Endothelial cell of umbilical vein (primary cell): ENCODE results near the gene KCNH2. TPM values are rescaled to one million over a fixed set of nuclear protein-coding genes. Genes with fewer than 3 reads are reported as not detected.

Experiments used
- BruUV-seq: library from RNA; stranded (reverse); fragments of 400-500 nt; replicated peaks from 2 replicates; lab custom pipeline; 2021; lab: Mats Ljungman, UMichigan
- CTCF ChIA-PET: fragments of 300-600, 350-600 bp; sonication (Branson Sonifier 250); formaldehyde crosslinking; loops from one replicate; lab custom pipeline; 2021; ENCODE audit warnings: antibody characterized with exemption, inconsistent platforms; lab: Charles Lee
- POLR2A ChIA-PET: fragments of 300-600, 350-600 bp; sonication (Branson Sonifier 250); formaldehyde crosslinking; loops from one replicate; lab custom pipeline; 2021; ENCODE audit warnings: antibody characterized with exemption, inconsistent platforms; lab: Charles Lee
- DNase-seq: peaks from one replicate; pipeline ENCODE4 v3.0.0-alpha.2; 2011; ENCODE audit warnings: low read depth, low spot score
- FAIRE-seq: peaks from 2 replicates; lab custom pipeline; 2011; peaks lifted over from hg19 to GRCh38; lab: Jason Lieb, UNC
- H2AFZ ChIP-seq: 2 replicates; pipeline ENCODE4 v1.6.0; 2012; ENCODE audit warnings: low read depth, low read length, control low read depth, inconsistent platforms
- H3K27ac ChIP-seq: 2 replicates; pipeline ENCODE4 v1.5.1; 2011; ENCODE audit warnings: low read depth, mild to moderate bottlenecking, control low read depth, low read length, moderate library complexity; ENCODE audit not compliant: insufficient read depth
- H3K27me3 ChIP-seq, 2 experiments: 2 replicates each; pipeline versions ENCODE4 v1.6.0 to v1.6.1; 2011; ENCODE audit warnings: low read length in 2 of 2, mixed read lengths in 1 of 2; ENCODE audit not compliant: control insufficient read depth in 2 of 2, insufficient read depth in 2 of 2
- H3K36me3 ChIP-seq, 2 experiments: 2 replicates in 1 of 2; 3 replicates in 1 of 2; pipeline ENCODE4 v1.5.1; 2011; ENCODE audit warnings: low read length in 2 of 2, mild to moderate bottlenecking in 1 of 2, moderate library complexity in 1 of 2; ENCODE audit not compliant: control insufficient read depth in 2 of 2, insufficient read depth in 2 of 2; ENCODE audit errors: extremely low read depth in 1 of 2
- H3K4me1 ChIP-seq: 3 replicates; pipeline ENCODE4 v1.5.1; 2011; ENCODE audit warnings: mild to moderate bottlenecking, low read length; ENCODE audit not compliant: control insufficient read depth, insufficient read depth; ENCODE audit errors: extremely low read depth
- H3K4me2 ChIP-seq: 2 replicates; pipeline ENCODE4 v1.6.1; 2011; ENCODE audit warnings: low read length, control low read depth, mixed read lengths; ENCODE audit not compliant: insufficient read depth
- H3K4me3 ChIP-seq, 3 experiments: fragments of 200-600 bp in 1 of 3; sonication (generic), shearing (Covaris generic) in 1 of 3; replicated peaks in 1 of 3; 2 replicates each; pipeline ENCODE4 v1.5.1; 2011 to 2016; ENCODE audit warnings: control low read depth in 3 of 3, low read length in 3 of 3, mild to moderate bottlenecking in 2 of 3, inconsistent platforms in 1 of 3, low read depth in 1 of 3, moderate library complexity in 1 of 3; ENCODE audit not compliant: insufficient read depth in 1 of 3
- H3K79me2 ChIP-seq: 2 replicates; pipeline ENCODE4 v1.6.0; 2012; ENCODE audit warnings: low read length, inconsistent platforms; ENCODE audit not compliant: control insufficient read depth, insufficient read depth
- H3K9ac ChIP-seq: replicated peaks from 2 replicates; pipeline ENCODE3; 2011; ENCODE audit warnings: low read length, control low read depth; ENCODE audit not compliant: insufficient read depth; ENCODE audit errors: extremely low read depth
- H3K9me1 ChIP-seq: replicated peaks from 3 replicates; pipeline ENCODE4 v1.6.0; 2011; ENCODE audit warnings: mild to moderate bottlenecking, low read length; ENCODE audit not compliant: control insufficient read depth, insufficient read depth; ENCODE audit errors: extremely low read depth
- H3K9me3 ChIP-seq: replicated peaks from 2 replicates; pipeline ENCODE4 v1.5.1; 2012; ENCODE audit warnings: low read length, inconsistent platforms; ENCODE audit not compliant: control insufficient read depth, insufficient read depth
- H4K20me1 ChIP-seq: replicated peaks from 2 replicates; pipeline ENCODE3; 2011; ENCODE audit warnings: mild to moderate bottlenecking, low read length; ENCODE audit not compliant: control insufficient read depth, insufficient read depth; ENCODE audit errors: extremely low read depth
- CTCF ChIP-seq, 2 donors: IDR thresholded peaks; 1 replicate in 1 of 2; 2 replicates in 1 of 2; pipeline ENCODE4 v1.5.1; 2011; ENCODE audit warnings: low read length in 2 of 2, mild to moderate bottlenecking in 2 of 2, moderate library complexity in 2 of 2, control low read depth in 1 of 2, inconsistent platforms in 1 of 2, low read depth in 1 of 2; ENCODE audit not compliant: insufficient read depth in 1 of 2; ENCODE audit errors: extremely low read depth in 1 of 2
- EZH2 ChIP-seq: IDR thresholded peaks from 2 replicates; pipeline ENCODE4 v1.6.1; 2012; ENCODE audit warnings: borderline replicate concordance, low read depth, mild to moderate bottlenecking, moderate library complexity, low read length, inconsistent platforms; ENCODE audit not compliant: severe bottlenecking
- FOS ChIP-seq: IDR thresholded peaks from 2 replicates; pipeline ENCODE4 v1.6.1; 2011; ENCODE audit warnings: mild to moderate bottlenecking, low read length, moderate library complexity, borderline replicate concordance; ENCODE audit not compliant: insufficient read depth
- GATA2 ChIP-seq: IDR thresholded peaks from 2 replicates; pipeline ENCODE4 v1.7.0; 2011; ENCODE audit warnings: low read depth, mild to moderate bottlenecking, moderate library complexity, mixed read lengths, low read length; ENCODE audit not compliant: insufficient read length, insufficient read depth
- JUN ChIP-seq: IDR thresholded peaks from 2 replicates; pipeline ENCODE4 v1.6.1; 2011; ENCODE audit warnings: borderline replicate concordance, low read depth; ENCODE audit not compliant: insufficient read length, insufficient read depth
- MAX ChIP-seq: IDR thresholded peaks from 2 replicates; pipeline ENCODE4 v1.6.1; 2011; ENCODE audit not compliant: insufficient read depth, insufficient read length
- MYC ChIP-seq: IDR thresholded peaks from one replicate; pipeline ENCODE4 v1.6.1; 2011; ENCODE audit warnings: mild to moderate bottlenecking, low read depth, low read length
- POLR2A ChIP-seq: IDR thresholded peaks from 2 replicates; pipeline ENCODE4 v1.6.1; 2012; ENCODE audit warnings: low read depth, mild to moderate bottlenecking, control low read depth, low read length
- POLR2AphosphoS5 ChIP-seq: IDR thresholded peaks from 2 replicates; pipeline ENCODE4 v1.6.1; 2012; ENCODE audit warnings: low read depth, mild to moderate bottlenecking, control low read depth, low read length, moderate library complexity; ENCODE audit not compliant: insufficient read depth
- dilution Hi-C: fragments of 300-500 bp; cut with MboI; formaldehyde crosslinking; loops from one replicate; pipeline ENCODE4 v1.15.0; 2019; ENCODE audit warnings: low sequenced_read_pairs; ENCODE audit not compliant: extremely low pct_ligation_motif_present
- intact Hi-C: fragments of 100-400 bp; cut with micrococcal nuclease; formaldehyde crosslinking; loops from one replicate; pipeline ENCODE4 v1.10.0; 2022
- polyA plus RNA-seq, 4 experiments: library from polyadenylated mRNA; depleted of rRNA in 3 of 4; stranded (reverse) in 3 of 4; unstranded in 1 of 4; fragments of >200 nt; gene quantifications; 2 replicates each; pipeline versions ENCODE4 v1.2.1 to v1.2.3, GENCODE V29; 2011 to 2012; ENCODE audit warnings: missing spikeins in 1 of 4
- total RNA-seq: library from RNA; stranded (reverse); gene quantifications from 2 replicates; pipeline ENCODE4 v1.2.3, GENCODE V29; 2021

The KCNH2 gene
- total and polyA plus RNA-seq, 2 donors (not counting 3 experiments of a cell fraction or from before 2014, with no cell fraction given): 0.03 to 0.09 TPM

GRCh38 chr7:150937848-150938561, 40.1 kb downstream of the KCNH2 start:
- no peak for FAIRE-seq
- ChIA-PET CTCF (interaction anchor here (1.0 to 1.8 kb wide), 3 partner anchors 9 to 489 kb away, joined by 3 to 4 read pairs (median 3); no protein-coding TSS in a partner anchor), POLR2A (no interaction called here)
- no peak overlapping the region for H3K9ac ChIP-seq
- dilution Hi-C loops (no loop called here), intact Hi-C loops (no loop called here)
- H3K79me2 ChIP-seq: no peaks in the 10 kb centered on the region
- no peaks in the 10 kb centered on the region for H3K36me3 ChIP-seq
- no peak overlapping the region for H3K4me2 ChIP-seq
- H3K27ac ChIP-seq: no peak overlapping the region
- H3K9me1 ChIP-seq: no peaks in the 10 kb centered on the region
- no peak overlapping the region for H2AFZ ChIP-seq
- no peak for TF ChIP-seq JUN
- BruUV-seq: no TSS peak
- no peaks in the 10 kb centered on the region for H4K20me1 ChIP-seq
- no peak for DNase-seq
- peaks cover 2 to 6% of the 10 kb centered on the region in 2 experiments for H3K27me3 ChIP-seq
- H3K4me3 ChIP-seq: no peak overlapping the region
- H3K4me1 ChIP-seq: no peaks in the 10 kb centered on the region
- no peaks in the 10 kb centered on the region for H3K9me3 ChIP-seq

GRCh38 chr7:150936018-150936417, 42.1 kb downstream of the KCNH2 start:
- no TSS peak for BruUV-seq
- intact Hi-C loops: no loop called here
- no peak overlapping the region for H3K4me3 ChIP-seq
- no peak for TF ChIP-seq MYC
- TF ChIP-seq POLR2AphosphoS5: no peak
- no peak for TF ChIP-seq MAX
- TF ChIP-seq CTCF (IDR thresholded peaks at IDR 0.05; ENCODE audit: extremely low read depth in 1 of 2, insufficient read depth in 1 of 2, low read depth in 1 of 2, low read length in 2 of 2): no peak
- no peak for TF ChIP-seq GATA2
- no peak for TF ChIP-seq POLR2A
- no peak for TF ChIP-seq JUN
- TF ChIP-seq EZH2: no peak
- TF ChIP-seq FOS: no peak
- no peaks in the 10 kb centered on the region for H4K20me1 ChIP-seq
- H3K9ac ChIP-seq: no peak overlapping the region
- H3K36me3 ChIP-seq: no peaks in the 10 kb centered on the region
- DNase-seq: no peak
- no peaks in the 10 kb centered on the region for H3K4me1 ChIP-seq
- H3K27me3 ChIP-seq: peaks cover 2 to 6% of the 10 kb centered on the region in 2 experiments
- POLR2A ChIA-PET: no interaction called here
- H3K9me1 ChIP-seq: no peaks in the 10 kb centered on the region
- no peaks in the 10 kb centered on the region for H3K79me2 ChIP-seq
- no peak overlapping the region for H2AFZ ChIP-seq
- H3K27ac ChIP-seq: no peak overlapping the region
- H3K4me2 ChIP-seq: no peak overlapping the region
- dilution Hi-C loops: no loop called here
- H3K9me3 ChIP-seq: no peaks in the 10 kb centered on the region
- CTCF ChIA-PET: no interaction called here
- FAIRE-seq: no peak
